ENCODE results near the gene SHOC2. TPM values are rescaled to one million over a fixed set of nuclear protein-coding genes. Genes with fewer than 3 reads are reported as not detected.

The SHOC2 gene
- total RNA-seq, 1 donor from 2014 or later = 30.1 TPM

GRCh38 chr10:110963162-110963561, 43.8 kb downstream of the SHOC2 start:
- H3K4me3 Mint-ChIP-seq = no peak overlapping the region
- no peaks in the 10 kb centered on the region for H3K36me3 Mint-ChIP-seq (ENCODE audit: low read depth)

DNA sequence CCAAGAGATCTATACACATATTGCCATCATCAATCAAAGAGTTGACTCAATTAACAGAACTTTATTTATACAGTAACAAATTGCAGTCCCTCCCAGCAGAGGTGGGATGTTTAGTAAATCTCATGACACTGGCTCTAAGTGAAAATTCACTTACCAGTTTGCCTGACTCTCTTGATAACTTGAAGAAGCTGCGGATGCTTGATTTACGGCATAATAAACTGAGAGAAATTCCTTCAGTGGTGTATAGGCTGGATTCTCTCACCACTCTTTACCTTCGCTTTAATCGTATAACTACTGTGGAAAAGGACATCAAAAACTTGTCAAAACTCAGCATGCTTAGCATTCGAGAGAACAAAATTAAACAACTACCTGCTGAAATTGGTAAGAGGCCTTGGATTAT, 45.3 kb downstream of the SHOC2 start:
- no peak for TF ChIP-seq CTCF (conservative IDR thresholded peaks at IDR 0.05)
- no peak overlapping the region for H3K4me3 Mint-ChIP-seq
- no peaks in the 10 kb centered on the region for H3K27me3 Mint-ChIP-seq (ENCODE audit: low read depth)
- no peaks in the 10 kb centered on the region for H3K36me3 Mint-ChIP-seq (ENCODE audit: low read depth)
- no peak overlapping the region for H3K27ac Mint-ChIP-seq (ENCODE audit: unreplicated experiment)
- no peaks in the 10 kb centered on the region for H3K9me3 Mint-ChIP-seq
- no peak for DNase-seq (ENCODE audit: low read depth, low spot score)
- peaks cover 5% of the 10 kb centered on the region for H3K4me1 Mint-ChIP-seq

More at GRCh38 chr10:110963162-110963561, 43.8 kb downstream of the SHOC2 start:
- no peak for DNase-seq (ENCODE audit: low read depth, low spot score)
- Mint-ChIP-seq H3K4me1 (no peaks in the 10 kb centered on the region), H3K27ac (ENCODE audit: unreplicated experiment) (no peak overlapping the region), H3K27me3 (ENCODE audit: low read depth) (no peaks in the 10 kb centered on the region), H3K9me3 (no peaks in the 10 kb centered on the region)
- TF ChIP-seq CTCF (conservative IDR thresholded peaks at IDR 0.05) = no peak

- Mint-ChIP-seq H3K27ac (ENCODE audit: unreplicated experiment) (no peak overlapping the region), H3K27me3 (ENCODE audit: low read depth) (no peaks in the 10 kb centered on the region), H3K36me3 (ENCODE audit: low read depth) (no peaks in the 10 kb centered on the region), H3K4me1 (peaks cover 5% of the 10 kb centered on the region), H3K4me3 (no peak overlapping the region), H3K9me3 (no peaks in the 10 kb centered on the region)
- DNase-seq (ENCODE audit: low read depth, low spot score) = no peak
- no peak for TF ChIP-seq CTCF (conservative IDR thresholded peaks at IDR 0.05)
These were observed 45.8 kb downstream of the SHOC2 start for GRCh38 chr10:110965216-110965615.

DNA sequence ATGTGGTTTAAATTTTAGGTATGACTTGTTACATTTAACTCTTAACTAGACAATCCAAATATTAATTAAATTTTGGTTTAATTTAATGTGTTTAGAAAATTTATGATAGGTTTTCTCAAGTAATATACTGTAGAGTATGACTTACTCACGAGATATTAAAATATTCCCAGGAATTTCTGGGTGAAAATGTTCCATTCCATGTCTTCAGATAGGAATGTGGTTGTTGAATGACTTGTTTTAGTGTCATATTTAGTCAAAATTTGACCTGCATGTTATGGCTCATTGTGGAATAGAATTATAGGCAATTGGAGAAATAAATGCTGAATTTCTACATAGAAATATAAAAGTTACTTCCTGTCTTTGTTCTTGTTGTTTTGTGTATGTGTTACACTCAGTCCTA, 46.7 kb downstream of the SHOC2 start:
- H3K27ac Mint-ChIP-seq (ENCODE audit: unreplicated experiment) = no peak overlapping the region
- peaks cover 5% of the 10 kb centered on the region for H3K4me1 Mint-ChIP-seq
- no peak overlapping the region for H3K4me3 Mint-ChIP-seq
- no peak for TF ChIP-seq CTCF (conservative IDR thresholded peaks at IDR 0.05)
- no peaks in the 10 kb centered on the region for H3K9me3 Mint-ChIP-seq
- DNase-seq (ENCODE audit: low read depth, low spot score) = no peak
- no peaks in the 10 kb centered on the region for H3K27me3 Mint-ChIP-seq (ENCODE audit: low read depth)
- no peaks in the 10 kb centered on the region for H3K36me3 Mint-ChIP-seq (ENCODE audit: low read depth)

- Mint-ChIP-seq H3K9me3 (no peaks in the 10 kb centered on the region), H3K4me1 (peaks cover 5% of the 10 kb centered on the region), H3K36me3 (ENCODE audit: low read depth) (no peaks in the 10 kb centered on the region), H3K4me3 (no peak overlapping the region), H3K27me3 (ENCODE audit: low read depth) (no peaks in the 10 kb centered on the region), H3K27ac (ENCODE audit: unreplicated experiment) (no peak overlapping the region)
- no peak for TF ChIP-seq CTCF (conservative IDR thresholded peaks at IDR 0.05)
- no peak for DNase-seq (ENCODE audit: low read depth, low spot score)
These were observed 47.7 kb downstream of the SHOC2 start for GRCh38 chr10:110967009-110967630.

Data from neural crest cell (in vitro differentiated cells).